GM12892 (cell line): ENCODE data around the gene SCARB1.

Source experiments
- DNase-seq: peaks from one replicate; pipeline ENCODE4 v3.0.0; 2011; ENCODE audit not compliant: insufficient read length
- FAIRE-seq: peaks from 2 replicates; lab custom pipeline; 2011; peaks lifted over from hg19 to GRCh38; lab: Jason Lieb, UNC
- POLR2A ChIP-seq: IDR thresholded peaks from 2 replicates; pipeline ENCODE4 v1.6.1; 2011; ENCODE audit warnings: low read depth, low read length, control low read depth
- POLR2AphosphoS5 ChIP-seq: IDR thresholded peaks from 2 replicates; pipeline ENCODE4 v1.6.1; 2011; ENCODE audit warnings: low read depth, low read length, control low read depth
- TAF1 ChIP-seq: IDR thresholded peaks from 2 replicates; pipeline ENCODE4 v1.6.1; 2011; ENCODE audit warnings: low read depth, mild to moderate bottlenecking, control low read depth, low read length, borderline replicate concordance

Gene SCARB1

GRCh38 chr12:124738636-124739467 lies 124.8 kb downstream of the SCARB1 start:
- TF ChIP-seq POLR2AphosphoS5 (no peak), TAF1 (no peak), POLR2A (no peak)
- FAIRE-seq (no peak), DNase-seq (no peak)

GRCh38 chr12:124737772-124738635 lies 125.7 kb downstream of the SCARB1 start:
- DNase-seq (no peak), FAIRE-seq (no peak)
- TF ChIP-seq POLR2AphosphoS5 (no peak), POLR2A (no peak), TAF1 (no peak)

GRCh38 chr12:124737040-124737419 lies 126.6 kb downstream of the SCARB1 start:
- FAIRE-seq = no peak
- no peak for DNase-seq
- TF ChIP-seq POLR2A (no peak), POLR2AphosphoS5 (no peak), TAF1 (no peak)

- FAIRE-seq (no peak), DNase-seq (no peak)
- TF ChIP-seq TAF1 (no peak), POLR2AphosphoS5 (no peak), POLR2A (no peak)
Observed at GRCh38 chr12:124736115-124737039, 127.3 kb downstream of the SCARB1 start.

GRCh38 chr12:124734224-124734788 lies 129.4 kb downstream of the SCARB1 start:
- FAIRE-seq (no peak), DNase-seq (no peak)
- TF ChIP-seq POLR2AphosphoS5 (no peak), TAF1 (no peak), POLR2A (no peak)

- DNase-seq = no peak
- no peak for FAIRE-seq
- no peak for TF ChIP-seq POLR2AphosphoS5
- no peak for TF ChIP-seq POLR2A
- TF ChIP-seq TAF1 = no peak
Observed at GRCh38 chr12:124733086-124733485, 130.6 kb downstream of the SCARB1 start.

GRCh38 chr12:124732275-124733075 lies 131.2 kb downstream of the SCARB1 start:
- FAIRE-seq = no peak
- no peak for TF ChIP-seq POLR2AphosphoS5
- TF ChIP-seq TAF1 = no peak
- no peak for TF ChIP-seq POLR2A
- no peak for DNase-seq

- FAIRE-seq (no peak), DNase-seq (no peak)
- no peak for TF ChIP-seq POLR2AphosphoS5
- no peak for TF ChIP-seq POLR2A
- no peak for TF ChIP-seq TAF1
Observed at GRCh38 chr12:124731869-124732268, 131.8 kb downstream of the SCARB1 start.

- no peak for DNase-seq
- FAIRE-seq = no peak
Observed at GRCh38 chr12:124730455-124730932, 133.2 kb downstream of the SCARB1 start.

GRCh38 chr12:124727922-124728321 lies 135.7 kb downstream of the SCARB1 start:
- TF ChIP-seq TAF1 = no peak
- TF ChIP-seq POLR2AphosphoS5 = no peak
- no peak for TF ChIP-seq POLR2A
- DNase-seq (no peak), FAIRE-seq (no peak)

More at GRCh38 chr12:124730455-124730932, 133.2 kb downstream of the SCARB1 start:
- TF ChIP-seq POLR2A (no peak), POLR2AphosphoS5 (no peak), TAF1 (no peak)
